ENCODE results near the gene ZBTB2.

The ZBTB2 gene

GRCh38 chr6:151340219-151340978 lies 51.0 kb downstream of the ZBTB2 start:
- no peak for TF ChIP-seq GATA2 (IDR thresholded peaks at IDR 0.05; ENCODE audit: low read depth, low read length)
- no peak for TF ChIP-seq GATA3 (IDR thresholded peaks at IDR 0.05; ENCODE audit: low read depth, low read length)

GRCh38 chr6:151339369-151339768 lies 52.0 kb downstream of the ZBTB2 start:
- TF ChIP-seq GATA3 (IDR thresholded peaks at IDR 0.05; ENCODE audit: low read depth, low read length) (no peak), GATA2 (IDR thresholded peaks at IDR 0.05; ENCODE audit: low read depth, low read length) (no peak)

GRCh38 chr6:151338651-151339200 lies 52.6 kb downstream of the ZBTB2 start:
- TF ChIP-seq GATA3 (IDR thresholded peaks at IDR 0.05; ENCODE audit: low read depth, low read length): no peak
- TF ChIP-seq GATA2 (IDR thresholded peaks at IDR 0.05; ENCODE audit: low read depth, low read length): no peak

GRCh38 chr6:151335930-151336329 lies 55.4 kb downstream of the ZBTB2 start:
- TF ChIP-seq GATA2 (IDR thresholded peaks at IDR 0.05; ENCODE audit: low read depth, low read length) (no peak), GATA3 (IDR thresholded peaks at IDR 0.05; ENCODE audit: low read depth, low read length) (no peak)

GRCh38 chr6:151330130-151330696 lies 61.1 kb downstream of the ZBTB2 start:
- TF ChIP-seq GATA3 (IDR thresholded peaks at IDR 0.05; ENCODE audit: low read depth, low read length) (no peak), GATA2 (IDR thresholded peaks at IDR 0.05; ENCODE audit: low read depth, low read length) (no peak)

- TF ChIP-seq GATA3 (IDR thresholded peaks at IDR 0.05; ENCODE audit: low read depth, low read length) (no peak), GATA2 (IDR thresholded peaks at IDR 0.05; ENCODE audit: low read depth, low read length) (no peak)
Measured at GRCh38 chr6:151327101-151327500, 64.3 kb downstream of the ZBTB2 start.

GRCh38 chr6:151326116-151326825 lies 65.1 kb downstream of the ZBTB2 start:
- TF ChIP-seq GATA2 (IDR thresholded peaks at IDR 0.05; ENCODE audit: low read depth, low read length): no peak
- TF ChIP-seq GATA3 (IDR thresholded peaks at IDR 0.05; ENCODE audit: low read depth, low read length): no peak

- TF ChIP-seq GATA3 (IDR thresholded peaks at IDR 0.05; ENCODE audit: low read depth, low read length) (no peak), GATA2 (IDR thresholded peaks at IDR 0.05; ENCODE audit: low read depth, low read length) (no peak)
Measured at GRCh38 chr6:151325075-151326050, 66.0 kb downstream of the ZBTB2 start.

GRCh38 chr6:151324488-151324825 lies 66.9 kb downstream of the ZBTB2 start:
- TF ChIP-seq GATA3 (IDR thresholded peaks at IDR 0.05; ENCODE audit: low read depth, low read length) (no peak), GATA2 (IDR thresholded peaks at IDR 0.05; ENCODE audit: low read depth, low read length) (no peak)

- no peak for TF ChIP-seq GATA3 (IDR thresholded peaks at IDR 0.05; ENCODE audit: low read depth, low read length)
- no peak for TF ChIP-seq GATA2 (IDR thresholded peaks at IDR 0.05; ENCODE audit: low read depth, low read length)
Measured at GRCh38 chr6:151323791-151324487, 67.4 kb downstream of the ZBTB2 start.

GRCh38 chr6:151322570-151322969 lies 68.8 kb downstream of the ZBTB2 start:
- no peak for TF ChIP-seq GATA3 (IDR thresholded peaks at IDR 0.05; ENCODE audit: low read depth, low read length)
- no peak for TF ChIP-seq GATA2 (IDR thresholded peaks at IDR 0.05; ENCODE audit: low read depth, low read length)

- no peak for TF ChIP-seq GATA3 (IDR thresholded peaks at IDR 0.05; ENCODE audit: low read depth, low read length)
Measured at GRCh38 chr6:151321438-151321837, 69.9 kb downstream of the ZBTB2 start.

- no peak for TF ChIP-seq GATA2 (IDR thresholded peaks at IDR 0.05; ENCODE audit: low read depth, low read length)
- TF ChIP-seq GATA3 (IDR thresholded peaks at IDR 0.05; ENCODE audit: low read depth, low read length): no peak
Measured at GRCh38 chr6:151320140-151320539, 71.2 kb downstream of the ZBTB2 start.
